HG03103 (cell line): ENCODE data around the gene MYO5C.
"Not testable (repeated sequence)": the region's sequence is repeated elsewhere in the genome, so short reads cannot be mapped to it uniquely, and the experiment has no call there.

Experiments used
- ATAC-seq: cut with Tn5 transposase; IDR thresholded peaks from one replicate; pipeline ENCODE4 v1.9.1; 2021; ENCODE audit warnings: low read depth; ENCODE audit not compliant: unreplicated experiment

Gene MYO5C

DNA sequence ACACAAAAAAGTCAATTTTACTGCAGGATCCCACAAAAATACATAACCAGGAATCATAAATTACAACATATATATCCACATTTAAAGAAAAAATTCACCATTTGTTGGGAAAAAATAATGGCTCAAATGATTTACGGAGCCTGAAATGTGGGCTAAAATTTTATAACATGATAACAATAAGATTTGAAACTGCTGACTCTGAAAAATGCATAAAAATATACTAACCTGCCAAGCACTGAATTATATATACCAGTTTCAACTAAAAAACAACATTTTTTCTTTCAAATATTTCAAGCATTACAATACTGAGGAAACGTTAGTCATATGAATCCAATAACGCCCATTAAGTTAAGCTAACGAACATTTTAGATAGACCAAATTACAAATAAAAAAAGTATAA is 12.2 kb upstream of the MYO5C start:
- no peak for ATAC-seq

DNA sequence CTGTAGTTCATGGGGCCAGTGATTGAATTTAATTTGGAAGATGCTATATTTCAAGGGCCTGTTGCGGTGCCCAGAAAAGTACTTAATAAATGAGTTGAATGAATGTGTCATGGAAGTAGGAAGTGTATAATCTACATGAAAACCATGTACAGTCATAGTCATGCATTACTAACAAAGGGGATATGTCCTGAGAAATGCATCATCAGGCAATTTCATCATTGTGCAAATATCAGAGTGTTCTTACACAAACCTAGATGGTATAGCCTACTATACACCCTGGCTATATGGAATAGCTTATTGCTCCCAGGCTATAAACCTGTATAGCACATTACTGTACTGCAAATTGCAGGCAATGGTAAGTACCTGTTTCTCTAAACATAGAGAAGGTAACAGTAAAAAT is 10.7 kb upstream of the MYO5C start:
- no peak for ATAC-seq

DNA sequence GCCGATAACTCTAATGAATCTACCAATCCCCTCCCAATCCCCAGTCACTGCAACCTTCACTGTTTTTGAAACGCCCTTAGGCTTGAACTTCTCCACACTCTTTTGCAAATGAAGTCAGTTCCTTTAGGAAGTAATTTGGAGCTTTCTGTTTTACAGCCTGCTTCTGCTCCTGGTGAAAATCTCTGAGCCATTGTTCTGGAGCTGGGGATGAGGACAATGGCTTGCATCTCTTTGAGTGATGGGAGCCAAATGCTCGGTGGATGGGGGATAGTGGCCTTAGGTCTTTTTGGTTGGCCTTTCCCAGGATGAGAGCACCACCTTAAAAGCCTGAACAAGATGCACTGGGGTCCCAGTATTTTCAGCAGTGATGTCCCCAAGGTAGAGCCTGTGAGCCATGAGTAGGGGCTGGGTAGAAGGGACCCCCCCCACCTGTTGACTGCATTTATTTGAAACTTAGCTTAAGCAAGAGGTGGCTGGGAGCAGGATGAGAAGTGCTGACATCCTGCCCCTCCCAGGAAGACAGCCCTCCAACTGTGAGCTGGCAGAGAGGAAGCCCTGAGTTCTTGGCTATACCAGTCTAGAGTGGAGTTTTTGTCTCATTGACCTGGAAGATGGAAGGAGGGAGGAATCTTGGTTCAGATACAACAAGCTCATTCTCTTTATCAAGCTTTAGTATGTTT is 7.6 kb upstream of the MYO5C start:
- ATAC-seq, result no peak

DNA sequence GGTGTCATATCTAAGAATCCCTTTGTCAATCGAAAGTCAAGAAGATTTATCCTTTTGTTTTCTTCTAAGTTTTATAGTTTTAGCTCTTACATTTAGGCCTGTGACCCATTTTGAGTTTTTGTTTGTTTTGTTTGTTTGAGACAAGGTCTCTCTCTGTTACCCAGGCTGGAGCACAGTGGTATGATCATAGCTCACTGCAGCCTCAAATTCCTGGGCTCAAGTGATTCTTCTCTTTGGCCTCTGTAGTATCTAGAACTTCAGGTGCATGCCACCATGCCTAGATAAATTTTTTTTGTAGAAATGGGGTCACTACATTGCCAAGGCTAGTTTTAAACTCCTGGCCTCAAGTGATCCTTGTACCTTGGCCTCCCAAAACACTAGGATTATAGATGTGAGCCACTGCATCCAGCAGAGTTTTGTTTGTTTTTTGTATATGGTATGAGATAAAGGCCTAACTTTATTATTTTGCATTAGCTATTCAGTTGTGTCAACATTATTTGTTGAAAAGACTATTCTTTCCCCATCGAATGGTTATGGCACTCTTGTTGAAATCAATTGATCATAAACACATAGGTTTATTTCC is 5.8 kb upstream of the MYO5C start:
- ATAC-seq, result no peak

DNA sequence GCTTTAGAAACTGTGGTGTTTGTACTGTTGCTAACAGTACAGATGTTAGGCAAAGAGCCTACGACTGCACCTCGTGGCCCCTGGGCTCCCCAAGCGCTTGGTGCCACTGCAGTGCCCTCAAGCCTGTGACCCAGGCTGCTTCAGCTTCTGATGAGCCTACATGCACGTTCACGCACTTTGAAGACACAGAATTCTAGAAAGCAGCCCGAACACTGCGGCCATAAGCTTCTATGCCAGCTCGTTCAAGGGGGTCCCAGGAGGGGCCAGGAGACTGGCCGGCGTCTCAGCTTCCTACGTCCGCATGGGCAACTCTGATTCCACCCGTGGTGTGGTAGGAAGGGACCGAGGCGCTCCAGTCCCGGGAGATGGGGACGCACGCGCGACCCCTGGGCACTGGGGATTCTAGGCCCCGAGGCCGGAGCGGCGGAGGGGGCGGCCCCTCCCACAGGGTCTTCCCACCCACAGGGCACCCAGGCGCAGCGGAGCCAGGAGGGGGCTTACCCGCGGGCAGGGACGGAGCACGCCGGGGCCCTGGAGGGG is 653 bp downstream of the MYO5C start:
- no peak for ATAC-seq

DNA sequence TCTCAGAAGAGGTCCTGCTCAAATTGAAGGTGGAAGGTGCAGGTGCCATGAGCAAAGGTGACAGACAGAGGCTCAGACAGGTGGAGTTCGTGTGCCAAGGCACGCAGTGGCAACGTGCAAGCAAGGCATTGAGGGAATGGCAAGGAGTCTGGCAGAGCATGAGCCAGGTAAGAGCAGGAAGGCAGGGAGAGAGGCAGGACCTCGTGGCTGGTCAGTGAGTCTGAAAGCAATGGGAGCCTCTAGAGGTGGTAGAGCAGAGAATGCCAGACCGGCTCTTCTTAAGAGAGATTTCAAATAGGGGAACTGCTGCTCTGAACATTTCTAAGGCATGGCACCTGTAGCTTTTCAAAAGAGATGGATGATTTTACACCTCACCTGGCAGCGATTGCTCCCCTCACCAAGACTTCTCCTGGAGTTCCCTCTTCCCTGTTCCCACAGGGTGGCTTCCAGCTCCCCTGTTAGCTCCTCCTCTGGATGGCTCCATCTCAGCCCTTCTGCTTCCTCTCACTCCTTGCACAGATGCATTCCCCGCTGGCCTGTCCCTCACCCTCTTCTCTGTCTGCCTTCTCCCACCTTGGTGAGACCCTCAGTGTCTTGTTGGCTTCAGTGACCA is 2.7 kb downstream of the MYO5C start:
- no peak for ATAC-seq

DNA sequence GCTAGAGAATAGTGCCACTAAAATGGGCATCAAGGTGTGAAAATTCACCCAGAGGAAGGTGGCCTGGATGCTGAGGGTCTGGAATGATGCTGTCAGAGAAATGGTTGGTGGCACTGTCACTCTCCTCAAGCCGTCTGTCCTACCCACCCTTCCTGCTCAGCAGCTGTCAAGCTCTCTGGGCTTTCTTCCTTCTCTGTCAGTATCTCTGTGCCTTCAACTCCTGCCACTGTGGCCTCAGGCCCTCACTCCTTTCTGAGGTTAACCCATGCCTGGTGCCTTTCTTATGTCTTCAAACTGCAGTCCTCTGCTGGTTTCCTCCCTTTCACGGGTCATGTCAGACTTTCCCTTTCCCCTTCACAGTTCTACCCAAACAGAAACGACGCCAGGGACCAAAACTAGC is 4.4 kb downstream of the MYO5C start:
- ATAC-seq, result no peak

DNA sequence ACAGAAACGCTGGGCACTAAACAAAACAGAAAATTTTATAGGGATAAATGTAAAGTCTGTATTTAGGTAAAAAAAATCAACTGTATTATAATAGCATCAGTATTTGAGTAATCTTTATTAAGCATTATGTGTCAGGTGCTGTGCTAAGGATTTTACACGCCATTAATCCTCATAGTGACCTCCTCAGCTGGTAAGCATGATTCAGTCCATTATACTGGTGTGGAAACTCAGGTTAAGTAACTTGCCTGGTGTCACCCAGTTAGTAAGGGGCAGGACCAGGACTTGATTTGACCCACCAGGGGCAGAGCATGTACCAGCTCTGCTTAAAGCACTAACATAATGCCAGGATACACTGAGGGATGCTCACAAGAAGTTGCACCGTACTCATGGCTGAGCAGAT is 4.8 kb downstream of the MYO5C start:
- no peak for ATAC-seq

DNA sequence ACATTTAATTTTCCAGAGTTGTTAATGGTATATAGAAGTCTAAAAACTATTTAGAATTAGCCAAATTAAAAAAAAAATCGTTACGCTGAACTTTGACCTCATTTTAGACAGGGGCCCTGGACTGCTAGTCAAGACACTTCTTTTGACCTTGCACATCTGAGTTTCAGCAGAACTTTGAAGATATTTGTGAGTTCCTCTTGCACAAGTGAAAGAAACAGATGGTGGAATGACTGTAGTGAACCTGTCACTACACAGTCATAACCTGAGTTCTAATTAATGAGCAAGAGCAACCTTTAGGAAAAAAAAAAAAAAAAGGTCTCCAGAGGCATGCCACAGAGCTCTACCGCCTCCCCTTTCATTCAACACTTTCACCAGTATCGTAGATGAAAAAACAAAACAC is 5.3 kb downstream of the MYO5C start:
- no peak for ATAC-seq

DNA sequence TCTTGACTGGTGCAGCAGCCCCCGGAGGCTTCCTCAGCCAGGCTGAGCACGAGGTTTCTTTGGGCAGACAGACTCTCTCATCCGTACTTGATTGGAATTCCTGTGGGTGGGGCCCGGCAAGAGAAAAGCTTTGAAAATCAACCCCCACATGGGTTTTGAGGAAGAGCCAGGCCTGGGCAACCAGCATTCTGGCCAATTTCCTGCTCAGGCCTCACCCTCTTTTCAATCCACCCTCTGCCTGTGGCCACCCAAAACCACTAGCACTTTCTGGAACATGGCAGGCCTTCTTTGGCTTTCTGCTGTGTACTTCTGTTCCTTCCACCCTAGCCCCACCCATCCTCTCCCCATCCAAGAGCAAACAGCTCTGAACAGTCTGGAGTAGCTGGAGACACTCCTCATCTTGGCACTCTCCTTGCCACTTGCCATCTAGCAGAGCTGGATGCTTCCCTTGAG is 5.9 kb downstream of the MYO5C start:
- ATAC-seq, result no peak

DNA sequence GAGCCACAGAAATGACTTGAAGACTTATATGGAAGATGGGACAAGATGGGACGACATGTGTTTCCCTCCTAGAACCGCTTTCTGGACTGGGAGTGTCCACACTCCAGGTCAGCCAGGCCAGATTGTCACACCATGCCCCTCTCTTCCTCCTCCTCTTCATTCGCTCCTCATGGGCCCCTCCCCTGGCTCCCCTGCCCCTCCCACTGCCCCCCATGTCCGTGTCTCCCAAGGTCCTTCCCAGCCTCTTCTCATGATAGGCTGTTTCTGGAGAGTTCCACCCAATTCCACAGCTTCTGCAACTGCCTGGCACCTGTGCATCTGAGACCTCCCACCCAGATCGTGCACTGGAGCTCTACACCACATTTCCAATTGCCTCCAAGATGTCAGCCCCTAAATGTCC is 6.6 kb downstream of the MYO5C start:
- ATAC-seq, result no peak

DNA sequence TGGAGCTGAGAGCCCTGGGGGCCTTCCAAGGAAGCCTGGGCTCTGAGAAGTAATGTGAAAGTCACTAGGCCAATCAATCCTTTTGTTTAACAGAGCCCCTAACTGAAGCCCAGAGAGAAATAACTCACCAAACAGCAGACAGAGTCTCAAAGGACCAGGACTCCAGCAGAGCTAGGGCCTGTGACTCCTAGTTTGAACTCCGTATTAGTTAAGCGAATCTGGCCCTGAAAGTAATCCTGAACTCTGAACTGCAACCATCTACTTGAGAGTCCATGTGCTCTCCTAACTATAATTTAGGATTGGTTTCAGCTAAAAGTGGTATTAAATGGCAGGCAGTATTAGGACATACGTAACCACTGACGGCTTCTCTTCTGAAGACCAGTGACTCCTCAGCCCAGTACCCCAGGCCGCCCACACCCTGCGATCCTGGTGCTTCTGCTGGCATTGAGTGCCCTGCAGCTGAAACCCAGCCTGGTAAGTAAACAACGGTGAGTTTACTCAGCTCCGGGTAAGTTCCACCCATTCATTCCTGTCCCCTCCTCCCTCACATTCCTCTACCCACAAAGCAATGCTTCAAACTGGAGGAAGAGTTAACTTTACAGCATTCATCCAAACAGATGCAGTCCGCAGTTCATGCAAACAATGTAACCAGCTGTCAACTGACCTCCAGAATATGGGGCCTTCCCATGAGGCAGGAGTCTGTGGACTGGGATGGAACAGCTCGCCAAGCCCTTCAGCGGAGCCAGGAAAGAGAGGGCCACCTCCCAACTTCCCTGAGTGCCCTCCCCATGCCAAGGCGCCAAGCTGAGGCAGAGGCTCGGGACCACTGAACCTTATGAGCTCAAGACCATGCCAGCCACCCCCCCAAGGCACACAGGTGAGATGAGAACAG is 7.3 kb downstream of the MYO5C start:
- no peak for ATAC-seq

DNA sequence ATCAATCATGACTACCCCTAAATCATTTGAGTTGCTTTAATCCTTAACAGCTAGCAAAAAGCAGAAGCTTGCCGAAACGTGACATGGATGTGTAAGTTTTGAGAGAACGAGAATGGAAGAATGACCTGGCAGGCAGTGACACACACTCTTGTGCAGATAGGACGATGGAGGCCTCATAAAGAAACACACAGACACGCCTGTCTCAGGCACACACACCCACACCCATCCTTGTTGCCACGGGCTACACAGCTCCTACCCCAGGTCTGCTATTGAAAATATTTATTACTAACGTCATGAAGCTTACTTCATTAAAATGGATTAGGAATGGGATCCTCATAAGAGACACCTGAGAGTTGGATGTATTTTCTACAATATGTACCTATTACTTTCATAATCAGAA is 8.5 kb downstream of the MYO5C start:
- no peak for ATAC-seq

DNA sequence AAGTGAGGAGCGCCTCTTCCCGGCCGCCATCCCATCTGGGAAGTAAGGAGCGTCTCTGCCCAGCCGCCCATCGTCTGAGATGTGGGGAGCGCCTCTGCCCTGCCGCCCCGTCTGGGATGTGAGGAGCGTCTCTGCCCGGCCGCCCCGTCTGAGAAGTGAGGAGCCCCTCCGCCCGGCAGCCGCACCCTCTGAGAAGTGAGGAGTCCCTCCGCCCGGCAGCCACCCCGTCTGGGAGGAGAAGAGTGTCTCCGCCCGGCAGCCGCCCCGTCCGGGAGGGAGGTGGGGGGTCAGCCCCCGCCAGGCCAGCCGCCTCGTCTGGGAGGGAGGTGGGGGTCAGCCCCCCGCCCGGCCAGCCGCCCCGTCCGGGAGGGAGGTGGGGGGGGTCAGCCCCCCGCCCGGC is 9.7 kb downstream of the MYO5C start:
- not testable (repeated sequence) for ATAC-seq

DNA sequence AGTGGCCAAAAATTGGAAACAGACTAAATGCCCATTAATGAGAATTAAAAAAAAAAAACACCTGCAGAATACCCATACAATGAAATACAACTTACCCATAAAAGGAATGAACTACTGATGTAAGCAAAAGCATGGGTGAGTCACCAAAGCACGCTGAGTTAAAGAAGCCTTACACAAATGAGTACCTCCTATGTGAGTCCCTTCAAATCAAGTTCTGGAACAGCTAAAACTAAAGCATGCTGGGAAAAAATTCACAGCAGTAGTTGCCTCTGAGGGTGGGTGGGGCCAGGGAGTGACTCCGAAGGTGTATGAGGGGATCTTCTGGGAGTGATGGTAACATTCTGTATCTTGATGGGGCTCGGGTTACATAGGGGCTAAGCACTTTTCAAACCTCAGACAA is 11.4 kb downstream of the MYO5C start:
- ATAC-seq, result no peak

DNA sequence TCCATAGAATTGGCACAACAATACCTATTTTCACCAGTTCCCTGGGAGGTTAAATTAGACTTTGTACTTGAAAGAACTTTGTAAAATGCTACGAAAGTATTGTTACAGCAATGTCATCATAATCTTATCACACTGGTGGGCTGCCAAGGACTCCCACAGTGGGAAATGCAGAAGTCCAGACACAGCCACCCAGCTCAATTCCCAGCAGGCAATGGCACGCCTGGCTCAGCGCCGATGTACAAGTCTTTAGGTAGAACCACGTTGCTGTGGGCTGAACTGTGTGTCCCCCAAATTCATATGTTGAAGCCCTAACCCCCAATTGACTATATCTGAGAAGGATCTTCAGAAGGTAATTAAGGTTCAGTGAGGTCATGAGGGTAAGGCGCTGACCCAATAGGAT is 12.3 kb downstream of the MYO5C start:
- ATAC-seq, result no peak

DNA sequence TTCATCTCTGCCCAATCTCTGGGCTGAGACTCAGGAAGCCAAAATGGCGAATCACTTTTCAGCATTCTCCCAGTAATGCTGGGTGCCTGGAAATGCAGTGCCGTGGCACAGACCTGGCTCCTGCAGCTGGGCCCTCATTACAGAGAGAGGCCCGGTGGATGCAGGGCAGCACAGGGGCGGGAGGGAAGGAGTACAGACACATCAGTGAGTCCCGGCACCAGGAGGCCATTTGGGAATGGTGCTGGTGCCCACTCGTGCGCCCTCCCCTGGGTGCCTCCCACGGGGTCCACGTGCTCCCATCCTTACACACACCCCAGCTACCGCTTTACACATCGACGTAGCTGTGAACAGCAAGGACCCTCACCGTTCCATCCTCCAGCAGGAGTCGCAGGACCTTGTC is 13.2 kb downstream of the MYO5C start:
- ATAC-seq, result no peak

DNA sequence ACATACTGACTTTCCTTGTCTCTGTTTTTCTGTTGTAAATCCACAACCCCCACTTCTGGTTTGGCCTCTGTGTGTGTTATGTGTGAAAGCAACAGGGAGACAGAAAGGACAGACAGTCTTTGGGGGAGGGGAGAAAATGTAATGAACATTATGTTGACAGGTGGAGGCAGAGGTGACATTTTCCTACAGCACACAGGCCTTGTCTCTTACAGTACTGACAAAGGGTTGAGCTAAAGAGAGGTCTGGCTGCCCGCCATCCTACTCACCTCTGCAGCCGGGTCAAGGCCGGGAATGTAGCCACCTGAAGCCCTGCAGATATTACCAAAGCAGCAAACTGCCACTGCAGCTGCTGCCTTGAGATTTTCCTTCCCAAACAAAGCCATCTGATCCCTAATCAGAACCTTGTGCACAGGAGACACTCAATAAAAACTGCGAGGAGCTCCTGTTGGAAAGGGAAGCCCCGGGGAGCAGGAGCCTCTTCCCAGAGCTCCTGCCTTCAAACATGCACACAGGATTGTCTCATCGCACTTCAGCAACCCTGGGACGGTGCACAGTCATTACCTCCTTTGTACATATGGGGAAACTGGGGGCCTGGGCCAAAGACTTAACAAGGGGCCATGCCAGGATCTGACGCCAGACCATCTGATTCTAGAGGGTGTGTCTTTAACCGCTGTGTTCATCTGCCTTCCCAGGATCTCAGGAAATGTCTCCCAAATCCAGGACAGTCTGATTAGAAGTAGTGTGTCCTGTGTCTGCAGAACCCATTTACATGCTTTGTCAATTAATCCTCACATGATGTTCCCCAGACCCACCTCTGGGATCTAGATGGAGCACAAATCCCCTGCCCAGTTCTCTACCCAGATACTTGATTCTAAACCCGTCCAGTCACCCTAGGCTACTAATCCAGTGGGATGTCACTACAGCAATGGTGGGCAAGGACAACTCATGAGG is 14.2 kb downstream of the MYO5C start:
- no peak for ATAC-seq

DNA sequence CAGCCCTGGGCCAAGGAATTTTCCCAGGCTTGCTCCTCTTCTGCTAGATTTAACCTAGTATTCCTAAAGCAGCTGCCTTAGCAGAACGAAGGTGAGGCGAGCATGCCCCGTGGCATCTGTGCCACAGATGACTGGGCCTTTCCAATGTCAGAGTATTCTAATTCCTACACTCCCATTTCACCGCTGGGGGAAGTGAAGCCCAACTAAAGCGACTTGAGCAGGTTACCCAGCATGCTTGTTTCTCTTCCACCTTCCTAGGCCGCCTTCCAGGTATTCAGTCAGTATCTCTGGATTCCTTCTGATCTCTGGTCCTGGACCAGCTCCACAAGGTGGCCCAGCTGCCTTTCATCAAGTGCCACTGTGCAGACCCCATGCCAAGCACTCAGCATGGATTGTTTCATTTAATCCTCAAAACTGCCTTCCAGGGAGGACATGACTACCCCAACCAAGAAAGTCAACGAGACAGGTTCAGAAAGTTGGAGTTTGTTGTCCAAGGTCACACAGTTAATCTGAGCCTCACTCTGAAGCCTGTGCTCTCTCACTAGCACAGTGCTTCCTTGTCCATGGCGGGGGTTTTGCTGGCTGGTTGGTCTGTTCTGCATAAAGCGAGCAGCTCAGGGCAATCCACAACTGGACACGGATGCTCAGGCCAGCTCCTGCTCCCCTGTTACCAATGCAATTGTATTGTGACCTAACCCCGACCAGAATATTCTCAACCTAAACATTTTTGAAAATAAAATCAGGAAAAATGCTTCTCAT is 15.1 kb downstream of the MYO5C start:
- ATAC-seq, result no peak
